HG03460 (cell line): Measurements from ENCODE around the gene ARSI.

Experiments
- ATAC-seq: cut with Tn5 transposase; IDR thresholded peaks from one replicate; pipeline ENCODE4 v1.9.1; 2021; ENCODE audit not compliant: unreplicated experiment

The ARSI gene

DNA sequence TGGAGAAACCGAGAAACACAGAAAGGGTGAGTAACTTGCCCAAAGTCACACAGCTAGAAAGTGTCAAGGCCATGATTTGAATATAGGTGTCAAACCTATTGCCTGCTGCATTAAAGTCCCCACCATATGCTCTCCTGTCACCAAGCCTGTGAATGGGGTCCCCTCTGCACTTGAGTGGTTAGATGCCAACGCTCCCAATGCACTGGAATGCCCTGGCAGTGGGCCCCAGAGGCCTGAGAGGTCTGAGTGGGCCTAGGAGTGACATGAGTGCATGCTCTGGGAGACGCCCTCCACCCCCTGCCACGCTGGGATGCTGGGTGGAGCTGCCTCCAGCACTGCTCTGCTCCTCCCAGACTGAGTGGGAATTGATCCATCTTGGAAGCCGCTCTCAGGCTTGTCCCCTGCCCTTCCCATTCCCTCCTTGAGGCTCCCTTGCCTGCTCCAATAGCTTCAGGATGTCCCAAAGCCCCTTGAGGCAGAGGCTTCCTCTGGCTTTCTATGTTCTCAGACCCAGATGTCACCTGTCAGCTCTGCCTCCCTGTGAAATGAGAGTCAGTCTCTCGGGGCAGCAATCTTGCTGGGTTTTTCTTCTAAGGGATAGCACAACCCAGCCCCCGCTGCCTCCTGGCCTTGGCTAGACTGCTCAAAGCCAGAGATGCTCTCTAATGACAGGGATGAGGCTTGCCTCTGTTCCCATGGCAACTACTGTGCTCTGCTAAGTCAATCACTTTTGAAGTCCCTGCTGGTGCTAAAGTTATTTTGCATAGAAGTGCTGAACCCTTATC is 6.6 kb upstream of the ARSI start:
- no peak for ATAC-seq

DNA sequence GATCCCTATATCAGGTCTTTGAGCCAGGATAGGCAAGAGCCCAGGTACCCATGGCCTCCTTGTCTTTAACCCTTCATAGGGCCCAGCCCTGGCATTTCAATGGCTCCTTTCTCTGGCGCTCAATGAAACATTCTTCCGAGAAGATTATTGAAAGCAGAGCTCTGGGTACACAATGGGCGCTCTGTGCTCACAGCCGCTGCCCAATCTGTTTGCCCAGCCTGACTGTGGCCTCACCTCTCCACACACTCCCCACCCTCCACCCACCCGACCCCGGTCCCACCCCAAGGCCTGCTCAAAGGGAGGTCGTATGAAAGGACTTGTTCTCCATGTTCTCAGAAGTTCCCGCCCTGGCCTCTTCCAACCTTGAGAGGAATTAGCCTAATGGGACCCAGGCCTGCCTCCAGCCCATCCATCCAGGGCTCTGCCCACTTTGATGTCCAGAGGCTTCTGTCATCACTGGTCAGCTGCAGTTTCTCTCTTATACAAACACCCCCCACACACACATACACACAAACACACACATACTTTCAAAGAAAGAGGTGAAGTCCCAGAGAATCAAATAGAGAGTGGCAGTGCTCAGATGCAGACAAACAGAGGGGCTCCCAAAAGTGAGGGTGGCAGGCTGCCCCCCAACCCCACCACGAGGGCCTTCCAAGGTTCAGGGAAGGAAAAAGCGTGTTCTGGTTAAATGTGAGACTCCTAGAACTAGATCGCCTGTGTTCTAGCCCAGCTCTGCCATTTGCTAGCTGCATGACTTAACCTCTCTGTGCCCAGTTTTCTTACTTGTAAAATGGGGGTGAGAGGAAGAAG is 5.1 kb upstream of the ARSI start:
- no peak for ATAC-seq

DNA sequence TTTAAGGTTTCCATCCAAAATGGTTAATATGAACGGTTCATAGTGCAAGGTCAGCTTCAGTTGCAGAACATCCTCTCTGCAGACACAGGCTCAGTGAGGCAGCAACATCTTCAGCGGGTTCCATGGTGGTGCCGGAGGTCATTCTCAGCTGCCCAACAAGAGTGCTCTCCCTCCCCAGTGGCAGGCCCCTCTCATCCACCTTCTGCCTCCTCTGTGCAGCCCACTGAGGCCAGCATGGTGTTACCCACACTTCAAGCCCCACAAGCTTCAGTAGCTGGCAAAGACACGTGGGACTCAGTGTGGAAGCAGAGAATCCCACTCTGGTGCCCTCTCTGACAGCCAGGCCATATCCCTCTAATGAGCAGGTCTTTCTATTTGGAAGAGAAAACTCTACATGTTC is 4.1 kb upstream of the ARSI start:
- ATAC-seq, result no peak

DNA sequence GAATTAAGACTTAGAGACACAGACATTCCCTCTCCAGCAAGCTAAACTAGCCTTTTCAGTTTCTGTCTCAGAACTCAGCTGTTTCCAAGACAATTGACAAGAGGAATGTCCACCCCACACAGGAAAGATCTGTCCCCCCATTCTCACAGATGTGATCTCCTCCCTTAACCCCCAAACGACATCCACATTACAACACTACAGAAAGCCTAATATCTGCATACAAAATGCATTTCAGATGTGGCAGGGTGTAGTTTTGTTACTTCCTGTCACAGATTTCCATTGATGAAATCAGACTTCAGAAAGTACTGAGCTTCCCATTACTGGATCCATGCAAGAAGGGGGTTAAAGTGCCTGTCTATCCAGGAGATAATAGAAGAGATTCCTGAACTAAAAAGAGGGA is 2.9 kb upstream of the ARSI start:
- ATAC-seq, result no peak

DNA sequence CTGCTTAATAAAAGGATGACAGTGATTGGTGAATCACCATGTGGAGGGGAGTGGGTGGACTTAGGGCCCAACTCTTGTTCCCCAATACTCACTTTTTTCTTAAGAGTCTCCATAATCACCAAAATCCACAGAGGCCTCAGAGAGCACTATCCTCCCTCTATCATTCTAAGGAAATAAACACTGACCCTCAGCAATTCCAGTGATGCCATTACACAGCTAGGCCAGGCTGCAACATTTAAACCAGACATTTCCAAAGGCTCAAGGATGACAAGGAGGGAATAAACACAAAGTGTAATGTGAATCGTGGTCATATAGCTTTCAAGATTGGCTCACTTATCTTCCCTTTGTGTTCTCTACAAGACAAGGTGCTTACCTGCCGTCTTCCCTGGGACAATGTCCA is 2.4 kb upstream of the ARSI start:
- ATAC-seq, result no peak

DNA sequence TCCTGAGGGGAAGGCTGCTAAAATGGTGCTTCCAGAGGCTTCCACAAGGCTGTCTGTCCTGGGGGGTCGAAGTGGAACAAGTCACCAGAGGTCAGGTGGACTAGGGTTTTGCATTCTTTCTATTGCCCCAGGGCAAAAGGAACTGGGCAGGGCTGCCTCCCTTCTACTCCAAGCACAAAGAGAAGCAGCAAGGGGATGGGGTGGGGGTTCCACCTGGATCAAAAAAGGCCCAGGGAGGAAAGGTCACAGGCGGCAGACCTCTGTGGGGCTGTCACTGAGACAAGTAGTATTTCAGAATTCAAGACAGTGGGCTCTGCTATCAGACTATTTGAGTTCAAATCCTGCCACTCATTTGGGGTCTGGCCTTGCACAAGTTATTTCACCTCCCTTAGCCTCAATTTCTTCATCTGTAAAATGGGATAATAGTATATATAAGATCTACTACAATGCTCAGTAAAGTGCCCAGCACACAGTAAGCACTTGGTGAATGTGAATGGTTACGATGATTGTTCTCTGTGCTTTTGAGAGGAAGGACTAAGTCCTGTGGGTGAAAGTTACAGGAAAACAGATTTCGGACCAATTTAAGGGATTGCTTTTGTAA is 1.9 kb upstream of the ARSI start:
- no peak for ATAC-seq

DNA sequence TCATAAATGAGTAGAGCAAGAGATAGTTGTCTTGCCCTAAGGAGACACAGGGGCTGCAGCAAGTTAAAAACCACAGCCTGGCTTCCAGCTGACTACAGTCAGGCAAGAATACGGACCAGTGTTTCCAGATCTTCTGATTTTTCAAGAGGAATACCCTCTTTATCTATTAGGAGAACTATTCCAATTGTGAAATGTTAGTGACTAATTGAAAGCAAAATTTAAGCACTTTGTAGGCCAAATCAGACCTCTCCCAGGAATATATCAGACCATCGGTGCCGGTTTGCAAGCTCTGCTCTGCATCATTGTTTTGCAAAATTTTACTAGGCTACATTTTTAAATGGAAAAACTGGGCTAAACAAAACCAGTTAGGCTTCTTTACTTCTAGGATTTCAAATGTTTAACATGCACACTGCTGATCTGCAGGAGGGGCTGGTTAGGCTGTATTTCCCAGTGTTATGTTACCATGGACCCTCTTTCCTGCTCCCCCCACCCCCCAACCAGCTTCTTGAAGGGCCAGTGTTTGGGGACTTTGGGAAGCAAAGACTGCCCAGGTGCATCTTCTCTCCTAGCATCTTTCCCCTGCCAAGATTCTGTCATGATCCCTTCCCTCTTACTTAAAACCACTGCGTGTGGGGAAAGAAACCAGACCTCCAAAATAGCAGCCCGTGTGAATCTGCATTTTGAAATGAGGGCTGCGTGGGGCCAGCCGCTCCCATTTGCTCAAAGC is 1.1 kb upstream of the ARSI start:
- no peak for ATAC-seq

DNA sequence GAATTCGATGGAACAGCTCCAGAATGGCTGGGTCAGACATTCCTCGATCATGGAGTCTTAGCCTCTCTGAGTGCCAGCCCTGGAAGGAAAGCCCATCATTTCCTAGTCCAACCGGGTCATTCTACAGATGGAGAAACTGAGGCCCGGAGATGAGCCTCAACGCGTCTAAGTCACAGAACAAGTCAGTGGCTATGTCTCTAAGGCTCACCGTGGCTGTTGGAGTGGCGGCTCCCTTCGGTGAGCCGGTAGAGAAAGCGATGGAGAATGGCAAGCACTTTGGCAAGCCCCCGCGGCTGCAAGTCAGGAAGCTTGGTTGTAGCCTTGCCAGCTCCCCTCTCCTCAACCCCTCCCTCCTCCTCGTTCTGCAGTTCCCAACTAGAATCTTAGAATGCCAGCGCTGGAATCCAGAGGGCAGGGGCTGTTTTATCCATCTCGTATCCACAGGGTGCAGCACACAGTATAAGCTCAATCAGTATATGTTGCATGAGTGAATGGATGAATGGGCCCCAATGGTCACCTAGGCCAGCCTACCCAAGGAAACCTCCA is 438 bp upstream of the ARSI start:
- ATAC-seq, result no peak

DNA sequence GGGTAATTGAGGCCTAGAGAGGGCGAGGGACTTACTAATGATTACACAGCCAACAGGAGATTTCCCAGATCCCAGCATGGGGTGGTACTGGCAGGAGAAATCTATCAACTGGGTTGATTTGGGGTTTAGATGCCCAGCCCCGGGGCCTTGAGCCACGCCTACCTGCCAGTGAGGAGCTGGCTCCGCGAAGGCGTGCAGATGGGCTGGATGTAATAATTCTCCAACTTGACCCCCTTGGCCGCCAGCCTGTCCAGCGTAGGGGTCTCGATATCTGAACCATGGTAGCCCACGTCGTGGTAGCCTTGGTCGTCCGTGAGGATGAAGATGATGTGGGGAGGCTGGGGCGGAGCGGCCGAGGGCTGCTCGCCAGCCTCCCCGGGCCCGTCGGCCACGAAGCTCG is 804 bp downstream of the ARSI start:
- no peak for ATAC-seq

DNA sequence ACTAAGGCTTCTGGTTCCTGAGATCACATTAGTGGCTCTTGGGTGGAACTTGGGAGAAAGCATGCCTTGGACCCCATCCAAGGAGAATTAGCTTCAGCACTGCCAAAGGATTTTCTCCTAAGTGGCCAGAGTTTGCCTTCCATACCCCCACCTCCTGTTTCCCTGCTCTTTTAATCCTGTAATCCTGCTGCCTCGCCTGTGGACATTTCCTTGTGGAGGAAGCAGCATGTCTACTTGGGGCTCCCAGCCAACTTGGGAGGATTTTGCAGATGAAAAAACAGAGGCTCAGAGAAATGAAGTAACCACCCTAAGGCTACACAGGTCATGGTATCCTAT is 1.6 kb downstream of the ARSI start:
- ATAC-seq, result no peak

DNA sequence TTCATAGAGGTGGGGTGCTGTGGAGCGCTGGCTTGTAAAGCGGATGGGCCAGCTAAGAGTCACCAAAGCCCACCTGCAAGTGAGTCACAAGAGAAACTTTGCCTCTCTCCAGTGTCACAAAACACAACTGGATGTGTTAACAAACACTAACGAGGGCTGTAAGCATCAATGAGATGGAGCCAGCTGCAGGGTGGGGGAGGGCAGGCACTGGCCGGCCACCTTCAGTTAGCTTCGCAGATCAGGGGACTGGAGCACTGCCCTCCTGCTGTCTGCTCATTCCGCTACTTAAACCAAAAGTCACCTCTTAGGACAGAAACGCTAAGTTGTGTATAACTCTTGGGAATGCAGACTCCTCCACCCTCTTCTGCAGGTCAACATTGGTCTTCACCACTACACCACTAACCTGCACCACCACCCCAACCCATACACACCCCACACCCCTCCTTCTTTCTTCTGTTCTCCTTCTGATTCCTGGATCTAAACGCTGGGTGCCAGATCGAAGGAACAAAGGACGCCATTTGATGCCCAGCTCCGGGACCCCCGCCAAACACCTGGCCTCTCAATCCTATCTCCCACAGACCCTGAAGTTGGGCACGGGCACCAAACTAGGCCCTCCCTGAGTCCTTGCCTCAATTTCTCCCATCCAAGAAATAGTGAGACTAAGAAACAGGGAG is 2.1 kb downstream of the ARSI start:
- no peak for ATAC-seq

DNA sequence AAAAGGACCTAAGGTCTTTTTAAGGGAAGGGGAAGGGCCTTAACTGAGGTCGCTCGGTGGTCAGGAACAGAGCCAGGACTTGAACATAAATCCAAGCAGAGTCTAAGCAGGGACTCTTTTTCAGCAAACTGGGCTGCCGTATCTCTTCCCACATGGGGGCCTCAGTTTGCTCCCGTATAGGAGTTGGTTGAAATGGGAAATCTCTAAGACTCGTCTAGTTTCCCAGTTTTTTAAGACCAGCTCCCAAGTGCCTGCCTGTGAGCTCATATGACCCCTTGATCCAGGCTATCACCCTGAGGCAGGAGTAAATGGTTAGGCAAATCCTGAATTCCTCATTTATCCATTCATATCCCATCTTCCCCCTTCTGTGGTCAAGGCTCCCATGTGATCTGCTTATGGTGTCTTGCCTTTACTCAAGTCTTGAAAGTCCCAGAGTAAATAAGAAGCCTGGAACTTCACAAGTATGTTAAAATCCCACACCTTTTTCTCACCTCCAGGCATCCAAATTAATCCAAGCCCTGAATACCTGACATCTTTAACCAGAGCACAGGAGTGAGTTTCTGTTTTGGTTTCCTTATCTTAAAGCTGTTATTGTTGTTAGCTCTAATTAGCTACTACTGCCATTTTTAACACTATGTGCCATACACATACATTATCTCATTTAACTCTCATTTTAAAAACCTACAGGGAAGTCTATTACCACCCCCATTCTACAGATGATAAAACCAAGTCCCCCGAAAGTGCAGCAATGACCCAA is 3.0 kb downstream of the ARSI start:
- no peak for ATAC-seq

DNA sequence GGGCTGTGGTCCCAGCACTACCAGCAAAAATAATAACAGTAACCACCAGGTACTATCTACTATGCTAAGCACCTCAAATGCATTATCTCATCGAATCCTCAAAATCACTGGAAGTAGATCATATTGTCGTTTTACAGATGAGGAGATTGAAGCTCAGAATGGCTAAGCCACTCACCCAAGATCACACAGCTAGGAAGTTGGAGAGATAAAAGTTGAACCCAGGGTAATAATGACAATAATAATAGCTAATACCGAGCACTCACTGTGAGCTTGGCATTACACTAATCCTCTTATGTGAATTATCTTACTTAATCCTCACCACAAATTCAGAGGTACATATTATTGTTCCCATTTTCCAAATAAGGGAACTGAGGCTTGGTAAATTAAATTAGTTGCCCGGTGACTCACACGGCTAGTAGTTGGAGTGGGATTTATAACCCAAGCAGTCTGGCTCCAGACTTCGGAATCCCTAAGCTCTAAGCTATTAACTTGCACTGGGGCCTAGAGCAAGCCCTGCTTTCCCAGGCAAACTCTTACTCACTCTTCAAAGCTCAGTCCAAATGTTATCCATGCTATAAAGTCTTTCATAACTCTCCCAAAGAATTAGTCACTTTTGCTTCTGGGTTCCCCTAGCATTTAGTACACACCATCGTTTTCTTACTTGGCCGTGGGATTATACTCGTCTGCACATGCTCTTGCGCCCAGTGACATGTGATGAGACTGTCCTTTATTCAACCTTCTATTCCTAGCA is 3.8 kb downstream of the ARSI start:
- no peak for ATAC-seq

DNA sequence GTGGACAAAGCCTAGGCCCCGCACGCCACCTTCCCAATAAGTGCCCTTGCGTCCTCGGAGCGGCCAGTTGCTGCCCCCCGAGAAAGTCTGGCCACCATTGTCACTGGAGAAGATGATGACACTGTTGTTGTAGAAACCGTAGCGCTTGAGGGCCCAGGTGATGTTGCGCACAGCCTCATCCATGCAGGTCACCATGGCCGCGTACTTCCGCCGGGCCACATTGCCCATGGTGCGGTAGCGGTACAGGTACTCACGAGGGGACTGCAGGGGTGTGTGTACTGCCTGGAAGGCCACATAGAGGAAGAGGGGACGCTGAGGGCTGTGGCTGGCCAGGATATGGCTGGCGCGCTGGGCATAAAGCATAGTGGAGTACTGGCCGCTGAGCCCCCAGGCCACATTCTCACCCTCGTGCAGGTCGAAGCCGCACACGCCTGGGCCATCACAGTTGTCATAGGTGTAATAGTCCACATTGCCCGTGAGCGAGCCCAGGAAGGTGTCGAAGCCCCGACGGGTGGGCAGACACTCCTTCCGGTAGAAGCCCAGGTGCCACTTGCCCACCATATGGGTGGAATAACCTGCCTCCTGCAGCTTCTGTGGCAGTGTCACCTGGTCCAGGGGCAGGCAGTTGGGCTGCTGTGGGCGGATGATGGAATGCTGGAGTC is 4.6 kb downstream of the ARSI start:
- ATAC-seq, result no peak

DNA sequence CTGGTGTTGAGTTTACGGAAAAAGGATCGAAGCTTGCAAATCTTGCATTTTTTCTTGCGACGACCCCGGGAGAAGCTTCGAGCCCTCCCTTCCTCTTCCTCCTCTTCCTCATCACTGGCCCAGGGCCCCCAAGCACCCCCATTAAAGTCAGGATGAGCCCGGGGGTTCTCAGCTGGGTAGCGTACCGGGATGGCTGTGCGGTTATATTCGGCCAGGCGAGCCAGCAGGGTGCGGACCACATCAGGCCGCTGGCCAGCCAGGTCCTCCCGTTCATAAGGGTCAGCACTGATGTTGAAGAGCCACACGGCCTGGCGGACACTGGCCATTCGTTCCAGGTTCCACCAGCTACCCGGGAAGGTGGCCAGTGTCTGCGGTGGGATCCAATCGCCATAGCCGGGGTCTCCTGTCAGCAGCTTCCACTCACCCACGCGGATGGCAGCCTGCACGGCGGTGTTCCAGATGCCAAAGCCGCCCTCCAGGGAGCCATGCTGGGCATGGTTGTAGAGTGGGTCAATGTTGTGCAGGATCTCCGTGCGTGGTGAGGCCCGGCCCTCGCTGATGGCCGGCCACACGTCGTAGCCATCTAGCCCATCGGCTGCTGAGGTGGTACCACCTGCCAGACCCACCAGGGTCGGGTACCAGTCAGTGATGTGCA is 5.3 kb downstream of the ARSI start:
- ATAC-seq, result no peak

DNA sequence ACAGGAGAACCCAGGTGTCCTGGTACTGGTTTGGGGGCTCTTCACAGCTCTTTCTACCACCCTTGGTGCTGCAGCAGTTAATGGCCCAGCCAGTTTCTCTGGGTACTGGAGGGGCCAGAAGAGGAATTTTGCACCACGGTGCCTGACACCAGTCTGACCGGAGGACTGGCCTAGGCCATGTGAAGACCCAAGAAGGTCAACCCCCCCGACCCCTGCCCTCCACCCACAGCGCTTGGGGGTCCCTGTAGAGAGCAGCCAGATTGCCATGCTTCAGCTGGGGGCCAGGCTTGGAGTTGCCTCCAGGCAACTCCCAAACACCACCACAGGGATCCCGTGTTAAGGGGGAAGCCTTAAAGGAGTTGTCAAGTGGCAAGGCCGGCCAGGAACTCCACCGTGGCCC is 6.2 kb downstream of the ARSI start:
- no peak for ATAC-seq

DNA sequence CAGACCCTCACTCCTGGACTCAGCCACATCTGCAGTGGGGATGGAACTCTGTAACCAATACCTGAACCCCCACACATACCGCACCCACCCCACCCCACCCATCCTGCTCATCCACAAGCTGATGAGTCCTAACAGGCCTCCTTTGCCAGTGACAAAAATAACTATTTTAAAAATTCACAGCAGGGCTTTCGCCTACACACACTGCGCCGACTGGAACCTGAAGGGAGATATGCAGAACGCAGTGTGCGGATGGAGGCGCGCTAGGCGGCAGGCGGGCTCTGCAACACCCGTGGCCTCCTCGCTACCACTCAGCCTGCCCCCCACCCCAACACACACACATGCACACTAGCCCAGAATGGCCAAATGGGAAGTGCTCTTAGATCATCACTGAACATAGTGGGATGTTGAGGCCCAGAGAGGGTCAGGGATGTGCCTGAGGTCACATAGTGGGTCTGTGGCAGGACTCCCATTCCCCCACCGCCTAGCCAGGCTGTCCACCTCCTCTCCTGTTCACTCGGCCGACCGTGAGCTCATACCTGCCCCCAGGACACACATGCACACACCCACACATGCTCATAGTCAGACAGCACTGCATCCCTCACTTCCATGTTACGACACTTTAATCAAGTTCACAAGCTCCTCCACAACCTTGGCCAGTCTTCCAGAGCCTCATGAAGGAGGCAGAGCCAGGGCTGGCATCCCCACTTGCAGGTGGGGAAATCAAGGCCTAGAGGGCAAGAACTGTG is 6.8 kb downstream of the ARSI start:
- ATAC-seq, result no peak
